Glomerular visceral epithelial cell (primary cell): ENCODE data around the gene IFT25.
"Not testable (repeated sequence)": the region's sequence is repeated elsewhere in the genome, so short reads cannot be mapped to it uniquely, and the experiment has no call there.

Experiments used
- DNase-seq: peaks from one replicate; pipeline ENCODE4 v3.0.0-alpha.2; 2016; ENCODE audit errors: extremely low spot score

Gene IFT25

GRCh38 chr1:53945433-53946251 lies at the start of gene IFT25:
Gene IFT25, minus strand, starts transcription at chr1:53945699. Its CDS starts 5,617 bp downstream, at chr1:53940082.
- peak; percentile 99 for DNase-seq

GRCh38 chr1:53994516-53994915 lies 49.0 kb upstream of the IFT25 start:
- not testable (repeated sequence) for DNase-seq

- no peak for DNase-seq
Observed at GRCh38 chr1:53992085-53992874, 46.8 kb upstream of the IFT25 start.

GRCh38 chr1:53987880-53988279 lies 42.4 kb upstream of the IFT25 start:
- DNase-seq, result no peak

- no peak for DNase-seq
Observed at GRCh38 chr1:53986458-53986857, 41.0 kb upstream of the IFT25 start.

GRCh38 chr1:53984726-53985125 lies 39.2 kb upstream of the IFT25 start:
- no peak for DNase-seq

GRCh38 chr1:53982763-53983104 lies 37.2 kb upstream of the IFT25 start:
- no peak for DNase-seq

GRCh38 chr1:53982034-53982762 lies 36.7 kb upstream of the IFT25 start:
- peak; percentile 65 for DNase-seq

GRCh38 chr1:53981220-53981619 lies 35.7 kb upstream of the IFT25 start:
- no peak for DNase-seq

GRCh38 chr1:53979712-53980450 lies 34.4 kb upstream of the IFT25 start:
- no peak for DNase-seq

GRCh38 chr1:53975861-53976260 lies 30.4 kb upstream of the IFT25 start:
- no peak for DNase-seq

GRCh38 chr1:53971718-53972117 lies 26.2 kb upstream of the IFT25 start:
- no peak for DNase-seq

GRCh38 chr1:53969323-53969722 lies 23.8 kb upstream of the IFT25 start:
- DNase-seq, result not testable (repeated sequence)

GRCh38 chr1:53968125-53968513 lies 22.6 kb upstream of the IFT25 start:
- no peak for DNase-seq

- no peak for DNase-seq
Observed at GRCh38 chr1:53967409-53968124, 22.1 kb upstream of the IFT25 start.

GRCh38 chr1:53966794-53967193 lies 21.3 kb upstream of the IFT25 start:
- DNase-seq, result no peak

GRCh38 chr1:53964109-53964508 lies 18.6 kb upstream of the IFT25 start:
- DNase-seq, result no peak

GRCh38 chr1:53963460-53963859 lies 18.0 kb upstream of the IFT25 start:
- DNase-seq, result no peak

GRCh38 chr1:53962395-53962794 lies 16.9 kb upstream of the IFT25 start:
- no peak for DNase-seq

GRCh38 chr1:53959664-53960250 lies 14.3 kb upstream of the IFT25 start:
- DNase-seq, result peak; percentile 43
